Measurements from ENCODE around the gene PKDCC. TPM values are rescaled to one million over a fixed set of nuclear protein-coding genes. Genes with fewer than 3 reads are reported as not detected.

Gene PKDCC
- total RNA-seq, 1 donor from 2014 or later, result 9.6 TPM

- peaks cover 15% of the 10 kb centered on the region for H3K4me1 Mint-ChIP-seq (ENCODE audit: unreplicated experiment)
- peaks cover 24% of the 10 kb centered on the region for H3K27me3 Mint-ChIP-seq (ENCODE audit: unreplicated experiment)
- no peak overlapping the region for H3K27ac Mint-ChIP-seq (ENCODE audit: unreplicated experiment)
- TF ChIP-seq, protein P1, sequence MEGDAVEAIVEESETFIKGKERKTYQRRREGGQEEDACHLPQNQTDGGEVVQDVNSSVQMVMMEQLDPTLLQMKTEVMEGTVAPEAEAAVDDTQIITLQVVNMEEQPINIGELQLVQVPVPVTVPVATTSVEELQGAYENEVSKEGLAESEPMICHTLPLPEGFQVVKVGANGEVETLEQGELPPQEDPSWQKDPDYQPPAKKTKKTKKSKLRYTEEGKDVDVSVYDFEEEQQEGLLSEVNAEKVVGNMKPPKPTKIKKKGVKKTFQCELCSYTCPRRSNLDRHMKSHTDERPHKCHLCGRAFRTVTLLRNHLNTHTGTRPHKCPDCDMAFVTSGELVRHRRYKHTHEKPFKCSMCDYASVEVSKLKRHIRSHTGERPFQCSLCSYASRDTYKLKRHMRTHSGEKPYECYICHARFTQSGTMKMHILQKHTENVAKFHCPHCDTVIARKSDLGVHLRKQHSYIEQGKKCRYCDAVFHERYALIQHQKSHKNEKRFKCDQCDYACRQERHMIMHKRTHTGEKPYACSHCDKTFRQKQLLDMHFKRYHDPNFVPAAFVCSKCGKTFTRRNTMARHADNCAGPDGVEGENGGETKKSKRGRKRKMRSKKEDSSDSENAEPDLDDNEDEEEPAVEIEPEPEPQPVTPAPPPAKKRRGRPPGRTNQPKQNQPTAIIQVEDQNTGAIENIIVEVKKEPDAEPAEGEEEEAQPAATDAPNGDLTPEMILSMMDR (IDR thresholded peaks at IDR 0.05; ENCODE audit: unreplicated experiment), result no peak
- no peaks in the 10 kb centered on the region for H3K9me3 Mint-ChIP-seq (ENCODE audit: unreplicated experiment)
- peak overlapping the region; percentile 85 for H3K4me3 Mint-ChIP-seq (ENCODE audit: unreplicated experiment)
- H3K36me3 Mint-ChIP-seq (ENCODE audit: low read depth, unreplicated experiment), result no peaks in the 10 kb centered on the region
- DNase-seq (ENCODE audit: low spot score), result peak; percentile 39
These were observed 739 bp downstream of the PKDCC start for GRCh38 chr2:42048299-42049220.

- Mint-ChIP-seq H3K9me3 (ENCODE audit: unreplicated experiment) (no peaks in the 10 kb centered on the region), H3K36me3 (ENCODE audit: low read depth, unreplicated experiment) (no peaks in the 10 kb centered on the region), H3K27ac (ENCODE audit: unreplicated experiment) (peak overlapping the region; percentile 61), H3K4me1 (ENCODE audit: unreplicated experiment) (peaks cover 15% of the 10 kb centered on the region), H3K4me3 (ENCODE audit: unreplicated experiment) (peak overlapping the region; percentile 85), H3K27me3 (ENCODE audit: unreplicated experiment) (peaks cover 22% of the 10 kb centered on the region)
- TF ChIP-seq, protein P1 (IDR thresholded peaks at IDR 0.05; ENCODE audit: unreplicated experiment), result no peak
- DNase-seq (ENCODE audit: low spot score), result no peak
These were observed 1.6 kb downstream of the PKDCC start for GRCh38 chr2:42049221-42050009.

DNA sequence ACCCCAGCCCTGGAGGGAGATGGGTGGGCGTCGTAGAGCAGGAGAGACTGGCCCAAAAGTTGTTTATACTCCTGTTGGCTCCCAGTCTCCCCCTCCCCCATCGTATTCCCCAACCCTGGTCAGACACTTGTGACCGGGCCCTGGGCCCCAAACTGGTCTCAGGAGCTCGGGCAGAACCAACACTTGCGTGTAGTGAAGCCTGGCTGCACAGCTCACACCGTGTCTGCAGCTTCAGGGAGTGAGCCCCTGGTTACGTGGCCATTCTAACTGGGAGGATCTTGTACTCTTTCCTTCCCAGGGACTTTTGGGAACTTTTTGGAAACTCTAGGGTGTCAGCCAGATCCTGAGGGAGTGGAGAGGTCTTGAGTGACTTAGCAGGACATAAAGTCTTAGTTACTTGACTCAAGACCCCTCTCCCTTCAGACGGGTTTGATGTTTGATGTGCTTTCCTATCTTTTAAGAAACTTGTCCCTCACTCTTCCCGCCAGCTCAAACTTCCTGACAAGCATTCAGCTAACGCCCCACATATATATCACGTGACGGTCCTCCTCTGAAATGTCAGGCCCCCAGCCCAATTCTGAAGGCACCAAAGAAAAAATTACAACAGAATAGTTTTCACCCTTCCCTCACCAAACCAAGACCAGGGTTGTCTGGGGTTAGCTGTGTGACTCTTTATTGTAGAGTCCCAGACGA, 2.3 kb downstream of the PKDCC start:
- H3K27me3 Mint-ChIP-seq (ENCODE audit: unreplicated experiment), result peaks cover 19% of the 10 kb centered on the region
- no peaks in the 10 kb centered on the region for H3K36me3 Mint-ChIP-seq (ENCODE audit: low read depth, unreplicated experiment)
- no peaks in the 10 kb centered on the region for H3K9me3 Mint-ChIP-seq (ENCODE audit: unreplicated experiment)
- peak overlapping the region; percentile 39 for H3K4me3 Mint-ChIP-seq (ENCODE audit: unreplicated experiment)
- no peak overlapping the region for H3K27ac Mint-ChIP-seq (ENCODE audit: unreplicated experiment)
- peaks cover 15% of the 10 kb centered on the region for H3K4me1 Mint-ChIP-seq (ENCODE audit: unreplicated experiment)
- DNase-seq (ENCODE audit: low spot score), result no peak
- TF ChIP-seq, protein P1 (IDR thresholded peaks at IDR 0.05; ENCODE audit: unreplicated experiment), result no peak

DNA sequence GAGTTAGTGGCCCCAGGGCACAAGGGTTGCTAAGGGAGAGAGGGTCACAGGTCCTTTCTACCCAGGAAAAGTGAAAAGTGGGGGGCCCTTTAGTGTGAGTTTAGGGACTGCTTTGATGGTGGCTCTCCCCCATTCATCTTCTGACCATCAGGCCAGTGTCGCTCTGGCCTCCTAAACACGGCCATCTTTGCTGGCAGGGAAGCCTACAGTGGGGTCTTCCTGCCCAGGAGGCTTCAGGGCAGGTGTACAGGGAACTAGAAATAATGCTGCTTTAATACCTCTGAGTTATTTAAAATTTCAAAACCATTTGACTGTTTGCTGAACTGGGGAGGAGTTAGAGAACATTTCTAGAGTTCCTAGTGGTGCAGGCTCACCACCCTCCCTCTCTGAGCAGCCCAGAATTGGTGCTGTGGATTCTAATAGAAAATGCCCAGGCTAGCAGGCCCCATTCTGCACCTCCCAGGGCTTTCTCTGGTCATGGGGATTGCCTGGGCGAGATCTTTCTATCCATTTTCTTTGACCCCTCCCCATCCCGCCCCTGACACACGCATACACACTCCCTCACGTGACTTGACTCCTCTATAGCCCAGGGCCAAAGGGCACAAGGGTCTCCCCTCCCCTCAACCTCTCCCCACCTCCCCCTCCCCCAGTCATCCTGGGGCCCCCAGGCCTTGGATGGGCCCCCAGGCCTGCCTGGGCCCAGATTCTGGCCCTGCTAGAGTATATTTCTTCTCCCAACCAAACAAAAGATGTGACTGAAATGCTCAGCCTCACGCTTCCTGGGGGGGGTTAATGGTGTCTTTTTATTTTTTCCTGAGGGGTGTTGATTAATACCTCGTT, 3.1 kb downstream of the PKDCC start:
- Mint-ChIP-seq H3K9me3 (ENCODE audit: unreplicated experiment) (no peaks in the 10 kb centered on the region), H3K27me3 (ENCODE audit: unreplicated experiment) (peaks cover 17% of the 10 kb centered on the region), H3K27ac (ENCODE audit: unreplicated experiment) (no peak overlapping the region), H3K36me3 (ENCODE audit: low read depth, unreplicated experiment) (no peaks in the 10 kb centered on the region), H3K4me1 (ENCODE audit: unreplicated experiment) (peaks cover 15% of the 10 kb centered on the region), H3K4me3 (ENCODE audit: unreplicated experiment) (no peak overlapping the region)
- no peak for DNase-seq (ENCODE audit: low spot score)
- TF ChIP-seq, protein P1 (IDR thresholded peaks at IDR 0.05; ENCODE audit: unreplicated experiment), result no peak

Measured in endothelial cell (in vitro differentiated cells).